Islet of Langerhans (tissue), 1 donor: ENCODE data around the gene MIER3.
"Not testable (repeated sequence)": the region's sequence is repeated elsewhere in the genome, so short reads cannot be mapped to it uniquely, and the experiment has no call there.

ENCODE experiments used
- FAIRE-seq: peaks from one replicate; lab custom pipeline; 2011; peaks lifted over from hg19 to GRCh38; lab: Jason Lieb, UNC

Gene MIER3, protein sequence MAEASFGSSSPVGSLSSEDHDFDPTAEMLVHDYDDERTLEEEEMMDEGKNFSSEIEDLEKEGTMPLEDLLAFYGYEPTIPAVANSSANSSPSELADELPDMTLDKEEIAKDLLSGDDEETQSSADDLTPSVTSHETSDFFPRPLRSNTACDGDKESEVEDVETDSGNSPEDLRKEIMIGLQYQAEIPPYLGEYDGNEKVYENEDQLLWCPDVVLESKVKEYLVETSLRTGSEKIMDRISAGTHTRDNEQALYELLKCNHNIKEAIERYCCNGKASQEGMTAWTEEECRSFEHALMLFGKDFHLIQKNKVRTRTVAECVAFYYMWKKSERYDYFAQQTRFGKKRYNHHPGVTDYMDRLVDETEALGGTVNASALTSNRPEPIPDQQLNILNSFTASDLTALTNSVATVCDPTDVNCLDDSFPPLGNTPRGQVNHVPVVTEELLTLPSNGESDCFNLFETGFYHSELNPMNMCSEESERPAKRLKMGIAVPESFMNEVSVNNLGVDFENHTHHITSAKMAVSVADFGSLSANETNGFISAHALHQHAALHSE

GRCh38 chr5:56951946-56952691, at the start of gene MIER3:
MIER3 (minus strand) TSS chr5:56952123; CDS start chr5:56952102, 21 bp downstream.
- FAIRE-seq: no peak

DNA sequence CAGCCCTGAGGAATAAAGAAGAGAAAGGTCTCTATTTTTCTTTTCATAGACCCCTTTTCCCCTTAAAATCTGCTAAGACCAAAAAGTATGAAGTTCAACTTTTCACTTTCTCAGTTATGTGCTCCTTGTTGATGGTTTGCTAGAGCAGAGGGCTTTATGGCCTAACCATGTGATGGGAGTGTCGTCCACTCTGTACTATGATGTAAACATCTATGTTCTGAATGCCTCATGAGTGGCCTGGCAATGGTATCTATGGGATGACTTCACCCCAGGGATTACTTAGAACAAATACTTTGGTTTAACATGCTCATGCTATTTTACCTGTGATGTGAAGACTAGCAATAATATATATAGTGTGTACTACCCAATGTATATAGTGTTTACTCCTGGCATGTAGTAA, 43.7 kb upstream of the MIER3 start:
- FAIRE-seq: no peak

GRCh38 chr5:56993241-56993640, 41.3 kb upstream of the MIER3 start:
- no peak for FAIRE-seq

- no peak for FAIRE-seq
Observed at GRCh38 chr5:56989676-56990075, 37.8 kb upstream of the MIER3 start.

DNA sequence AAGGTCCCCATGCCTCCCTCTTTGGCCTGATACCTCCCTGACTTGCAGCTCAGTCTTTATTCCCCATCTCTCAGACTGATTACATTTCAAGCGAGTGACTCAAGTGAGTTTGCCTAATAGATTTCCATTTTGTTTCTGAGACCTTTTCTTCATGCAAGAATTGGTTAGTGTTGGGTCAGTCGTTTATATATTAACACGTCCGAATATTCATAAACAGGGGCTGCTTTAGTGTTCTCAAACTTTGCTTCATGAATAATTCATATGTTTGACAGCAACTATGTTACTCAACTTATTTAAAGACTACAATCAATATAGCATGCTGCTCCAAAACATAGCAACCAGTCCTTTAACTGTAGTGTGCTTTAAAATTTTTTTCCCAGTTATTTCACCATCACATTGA, 36.6 kb upstream of the MIER3 start:
- FAIRE-seq: no peak

DNA sequence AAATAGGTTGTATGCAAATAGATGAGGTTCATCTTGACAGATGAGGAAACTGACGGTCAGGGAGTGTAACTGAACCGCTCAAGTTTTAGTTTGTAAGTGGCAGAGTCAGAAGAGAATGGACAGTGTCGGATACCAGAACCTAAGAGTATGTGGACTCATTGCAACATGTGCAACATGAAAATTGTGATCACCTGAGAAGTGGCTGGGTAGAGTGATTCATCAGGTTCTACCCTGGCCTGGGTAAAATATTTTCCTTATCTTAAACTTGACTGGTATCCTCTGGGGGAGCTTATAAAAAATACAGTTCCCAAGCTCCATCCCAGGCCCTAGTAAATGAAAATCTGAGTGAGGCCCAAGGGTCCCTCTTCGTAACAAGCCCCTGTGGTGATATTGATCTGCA, 35.2 kb upstream of the MIER3 start:
- FAIRE-seq: no peak

DNA sequence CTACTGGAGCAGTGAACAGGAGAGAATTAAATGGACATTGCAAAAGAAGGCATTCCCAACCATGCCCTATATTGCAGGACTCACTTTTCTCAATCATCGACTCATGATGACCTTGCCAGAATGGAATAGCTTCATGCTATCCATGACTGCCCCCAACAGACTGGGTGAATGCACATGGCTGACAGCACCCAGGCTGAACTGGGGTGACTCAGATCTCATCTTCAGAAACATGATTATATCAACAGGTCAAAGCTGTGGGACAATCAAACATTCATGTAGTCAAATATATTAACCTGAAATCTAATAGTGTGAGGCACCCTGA, 34.7 kb upstream of the MIER3 start:
- no peak for FAIRE-seq

DNA sequence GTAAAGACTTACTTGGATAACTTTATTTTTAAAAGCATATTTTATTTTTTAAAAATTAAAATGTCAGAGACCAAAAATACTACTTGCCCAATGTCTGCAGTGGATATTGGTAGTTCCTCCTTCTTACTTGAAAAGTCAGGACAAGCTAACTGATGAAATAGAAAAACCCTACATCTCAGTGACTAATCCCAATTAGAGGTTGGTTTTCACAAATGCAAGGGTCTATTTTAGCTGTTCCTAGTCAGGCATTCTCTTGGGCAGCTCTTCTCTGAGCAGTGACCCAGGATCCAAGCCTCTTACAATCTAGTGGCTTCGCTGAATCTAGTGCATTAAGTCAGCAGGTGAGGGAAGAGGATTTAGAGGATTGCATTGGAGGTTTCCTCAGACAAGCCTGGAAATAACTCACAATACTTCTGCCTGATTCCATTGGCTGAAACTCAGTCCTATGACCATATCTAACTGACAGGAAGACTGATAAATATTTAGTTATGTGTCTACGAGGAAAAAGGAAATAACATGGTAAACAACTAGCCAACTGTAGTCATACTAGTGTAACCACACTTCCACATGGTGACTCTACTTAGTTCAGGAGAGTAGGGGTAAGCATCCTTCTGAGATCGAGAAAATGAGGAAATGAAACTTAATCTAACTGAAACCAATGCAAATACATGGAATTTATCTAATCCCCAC, 34.2 kb upstream of the MIER3 start:
- FAIRE-seq: no peak

GRCh38 chr5:56984445-56984844, 32.5 kb upstream of the MIER3 start:
- no peak for FAIRE-seq

GRCh38 chr5:56983593-56984361, 31.9 kb upstream of the MIER3 start:
- no peak for FAIRE-seq

- FAIRE-seq: no peak
Observed at GRCh38 chr5:56981548-56982315, 29.8 kb upstream of the MIER3 start.

- FAIRE-seq: no peak
Observed at GRCh38 chr5:56979968-56980367, 28.0 kb upstream of the MIER3 start.

- FAIRE-seq: not testable (repeated sequence)
Observed at GRCh38 chr5:56979526-56979925, 27.6 kb upstream of the MIER3 start.

GRCh38 chr5:56977822-56978221, 25.9 kb upstream of the MIER3 start:
- FAIRE-seq: no peak

- no peak for FAIRE-seq
Observed at GRCh38 chr5:56977021-56977420, 25.1 kb upstream of the MIER3 start.

DNA sequence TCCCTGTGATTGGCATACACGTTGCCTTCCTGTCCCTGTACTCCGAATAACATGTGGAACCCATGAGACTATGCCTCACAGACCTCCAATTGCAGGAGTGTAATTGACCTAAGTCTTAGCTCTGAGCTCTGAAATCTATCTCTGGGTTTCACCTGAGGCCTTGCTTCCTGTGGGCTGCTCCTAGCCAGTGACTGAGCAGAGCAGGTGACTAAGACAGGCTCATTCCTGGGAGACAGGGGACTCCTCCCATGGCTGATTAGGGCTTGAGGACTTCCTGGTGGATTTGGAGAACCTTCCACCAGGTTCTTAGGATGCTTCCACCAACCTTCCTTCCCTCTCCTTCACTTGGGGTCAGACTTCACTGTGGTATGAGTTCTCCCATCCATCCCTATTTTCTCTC, 22.3 kb upstream of the MIER3 start:
- FAIRE-seq: no peak

DNA sequence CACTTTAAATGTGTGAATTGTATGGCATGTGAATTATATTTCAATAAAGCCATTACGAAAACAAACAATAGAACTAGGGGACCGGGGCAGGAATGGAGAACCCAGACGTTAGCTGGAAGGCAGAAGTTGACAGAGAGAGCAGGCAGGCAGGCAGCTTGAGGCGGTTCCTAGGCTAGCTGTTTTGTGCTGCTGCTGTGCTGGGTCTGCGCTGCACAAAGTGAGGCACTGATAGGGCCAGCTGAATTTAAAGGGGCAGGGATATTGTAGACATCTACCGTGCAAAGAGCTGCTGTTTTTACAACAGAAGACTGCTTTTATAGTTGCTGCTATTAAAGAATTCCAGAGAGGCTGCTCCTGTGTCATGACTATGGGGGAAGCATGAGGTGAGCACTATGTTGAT, 21.6 kb upstream of the MIER3 start:
- no peak for FAIRE-seq

DNA sequence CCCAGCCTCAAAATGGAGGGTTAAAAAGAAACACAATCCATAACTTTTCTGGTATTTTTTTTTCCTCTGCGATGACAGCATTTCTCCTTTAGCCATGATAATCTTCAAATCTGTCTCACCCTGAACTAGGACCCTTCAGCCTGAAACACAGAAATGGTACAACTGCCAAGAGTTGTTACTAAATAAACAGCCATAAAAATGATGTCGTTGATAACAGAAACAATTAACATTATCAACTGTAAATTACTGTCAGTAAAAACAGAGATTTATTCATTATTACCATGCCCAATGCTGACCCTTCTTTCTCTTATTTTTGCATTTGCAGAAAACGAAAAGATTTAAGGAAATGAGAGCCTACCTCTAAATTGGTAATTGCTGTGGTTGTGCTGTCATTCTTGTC, 19.4 kb upstream of the MIER3 start:
- FAIRE-seq: no peak

DNA sequence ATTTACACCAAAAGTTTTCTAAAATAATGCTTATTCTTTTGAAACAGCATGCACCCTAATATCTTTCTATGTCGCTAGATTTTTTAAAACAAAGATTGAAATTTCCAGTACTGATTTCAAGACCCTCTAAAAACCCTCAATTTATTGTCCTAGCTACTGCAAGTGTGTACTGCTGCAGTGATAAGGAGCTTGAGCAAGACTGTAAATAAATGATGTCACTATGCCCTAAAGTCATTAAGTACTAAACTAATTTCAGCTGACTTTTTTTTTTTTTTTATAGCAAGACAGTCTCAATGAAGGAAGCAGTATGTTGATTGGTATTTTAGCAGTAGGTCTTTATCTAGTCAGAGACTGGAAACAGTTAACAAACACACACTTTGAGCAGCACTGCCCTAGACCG, 12.2 kb upstream of the MIER3 start:
- FAIRE-seq: no peak

GRCh38 chr5:56963246-56963645, 11.3 kb upstream of the MIER3 start:
- FAIRE-seq: no peak

GRCh38 chr5:56962286-56962685, 10.4 kb upstream of the MIER3 start:
- no peak for FAIRE-seq
